Testis (tissue), 3 donors: ENCODE data around the gene COPS9. TPM values are rescaled to one million over a fixed set of nuclear protein-coding genes. Genes with fewer than 3 reads are reported as not detected.

Experiments
- DNase-seq: peaks from one replicate; pipeline ENCODE4 v3.0.0-alpha.2; 2019
- H3K27ac ChIP-seq, 2 donors: fragments of 200-600 bp; sonication (generic); one replicate each; pipeline ENCODE4 v1.5.1; 2019
- H3K27me3 ChIP-seq: fragments of 200-600 bp; sonication (generic); one replicate; pipeline ENCODE4 v1.5.1; 2019
- H3K36me3 ChIP-seq: fragments of 200-600 bp; sonication (generic); one replicate; pipeline ENCODE4 v1.5.1; 2017; ENCODE audit warnings: low read depth; ENCODE audit errors: missing control alignments
- H3K4me1 ChIP-seq: fragments of 200-600 bp; sonication (generic); one replicate; pipeline ENCODE4 v1.5.1; 2019
- H3K4me3 ChIP-seq, 2 donors: fragments of 200-600 bp; sonication (generic); one replicate each; pipeline ENCODE4 v1.5.1; 2017 to 2019
- H3K9me3 ChIP-seq: fragments of 200-600 bp; sonication (generic); one replicate; pipeline ENCODE4 v1.5.1; 2017
- POLR2A ChIP-seq: fragments of 450-650 bp; IDR thresholded peaks from one replicate; pipeline ENCODE4 v1.6.1; 2017; ENCODE audit warnings: antibody characterized with exemption, mild to moderate bottlenecking, moderate library complexity
- WGBS, 2 donors: methylation state at CpG; one replicate each; pipeline ENCODE4 v1.1.5; 2018; 5-methylcytosine and 5-hydroxymethylcytosine counted together
- intact Hi-C: fragments of 100-400 bp; cut with DNase I; formaldehyde crosslinking; loops from one replicate; pipeline ENCODE4 v1.15.1; 2023; ENCODE audit warnings: low total_unique reads
- polyA plus RNA-seq: library from polyadenylated mRNA; stranded (reverse); fragments of 350-450 nt; fragmentation: Illumina TruSeq; extraction: RNeasy Lipid Tissue Mini Kit (QIAGEN cat#74804); gene quantifications from one replicate; pipeline ENCODE4 v1.2.3, GENCODE V29; 2014; ENCODE audit warnings: low read depth, low replicate concordance; ENCODE audit not compliant: insufficient read depth
- total RNA-seq, 2 donors: library from RNA; depleted of rRNA; stranded (reverse); fragments of >200 nt; gene quantifications; one replicate each; pipeline ENCODE4 v1.2.3, GENCODE V29; 2016
- TF ChIP-seq, protein P1 (sequence below), 3 experiments: fragments of 450-650 bp in 2 of 3; fragments of 200-600 bp in 1 of 3; sonication (generic) in 1 of 3; IDR thresholded peaks; one replicate each; pipeline ENCODE4 v1.5.1; 2016 to 2019; ENCODE audit warnings: antibody characterized with exemption in 3 of 3, mild to moderate bottlenecking in 2 of 3, moderate library complexity in 1 of 3

COPS9 gene
- total and polyA plus RNA-seq, 3 donors from 2014 or later, result 167 to 201 (median 170) TPM

- DNase-seq, result no peak
Observed at GRCh38 chr2:240161087-240161750, 25.1 kb upstream of the COPS9 start.

DNA sequence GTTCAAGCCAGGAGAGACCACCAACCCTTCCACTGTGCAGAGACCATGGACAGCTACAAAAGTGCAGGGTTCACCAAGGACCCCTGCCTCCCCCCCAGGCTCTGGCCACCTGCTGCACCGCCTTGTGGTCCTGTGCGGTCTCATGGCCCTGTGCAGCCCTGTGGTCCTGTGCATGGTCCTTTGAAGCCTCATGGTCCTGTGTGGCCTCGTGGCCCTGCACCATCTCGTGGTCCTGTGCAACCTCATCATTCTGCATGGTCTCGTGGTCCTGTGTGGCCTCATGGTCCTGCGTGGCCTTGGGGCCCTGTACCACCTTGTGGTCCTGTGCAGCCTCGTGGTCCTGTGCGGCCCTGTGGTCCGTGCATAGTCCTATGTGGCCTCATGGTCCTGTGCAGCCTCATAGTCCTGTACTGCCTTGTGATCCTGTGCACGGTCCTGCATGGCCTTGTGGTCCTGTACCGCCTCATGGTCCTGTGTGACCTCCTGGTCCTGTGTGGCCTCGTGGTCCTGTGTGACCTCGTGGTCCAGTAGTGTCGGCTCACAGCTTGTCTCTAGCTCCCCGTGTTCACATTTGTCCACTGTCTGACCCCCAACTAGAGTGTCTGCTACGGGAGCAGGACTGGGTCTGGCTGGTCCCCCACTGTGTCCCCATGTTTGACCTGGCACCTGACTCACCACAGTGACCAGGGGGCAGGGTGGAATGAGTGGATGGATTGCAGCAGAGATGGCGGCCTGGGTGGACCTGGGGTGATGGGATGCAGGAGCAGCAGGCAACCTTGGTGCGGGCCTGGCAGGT is 24.4 kb upstream of the COPS9 start:
- Histone ChIP-seq H3K4me3 (no peak overlapping the region), H3K9me3 (no peaks in the 10 kb centered on the region), H3K27ac (no peak overlapping the region), H3K27me3 (no peaks in the 10 kb centered on the region), H3K4me1 (peaks cover under 1% of the 10 kb centered on the region), H3K36me3 (no peaks in the 10 kb centered on the region)
- DNase-seq, result no peak
- no peak for TF ChIP-seq POLR2A
- TF ChIP-seq, protein P1, sequence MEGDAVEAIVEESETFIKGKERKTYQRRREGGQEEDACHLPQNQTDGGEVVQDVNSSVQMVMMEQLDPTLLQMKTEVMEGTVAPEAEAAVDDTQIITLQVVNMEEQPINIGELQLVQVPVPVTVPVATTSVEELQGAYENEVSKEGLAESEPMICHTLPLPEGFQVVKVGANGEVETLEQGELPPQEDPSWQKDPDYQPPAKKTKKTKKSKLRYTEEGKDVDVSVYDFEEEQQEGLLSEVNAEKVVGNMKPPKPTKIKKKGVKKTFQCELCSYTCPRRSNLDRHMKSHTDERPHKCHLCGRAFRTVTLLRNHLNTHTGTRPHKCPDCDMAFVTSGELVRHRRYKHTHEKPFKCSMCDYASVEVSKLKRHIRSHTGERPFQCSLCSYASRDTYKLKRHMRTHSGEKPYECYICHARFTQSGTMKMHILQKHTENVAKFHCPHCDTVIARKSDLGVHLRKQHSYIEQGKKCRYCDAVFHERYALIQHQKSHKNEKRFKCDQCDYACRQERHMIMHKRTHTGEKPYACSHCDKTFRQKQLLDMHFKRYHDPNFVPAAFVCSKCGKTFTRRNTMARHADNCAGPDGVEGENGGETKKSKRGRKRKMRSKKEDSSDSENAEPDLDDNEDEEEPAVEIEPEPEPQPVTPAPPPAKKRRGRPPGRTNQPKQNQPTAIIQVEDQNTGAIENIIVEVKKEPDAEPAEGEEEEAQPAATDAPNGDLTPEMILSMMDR (IDR thresholded peaks at IDR 0.05), result no peak
- 87 to 92% methylated on average over 3 to 18 of the region's 18 CpGs for WGBS, 2 donors
- intact Hi-C loops, result no loop called here

More at GRCh38 chr2:240161087-240161750, 25.1 kb upstream of the COPS9 start:
- no peak overlapping the region for H3K27ac ChIP-seq
- no peaks in the 10 kb centered on the region for H3K27me3 ChIP-seq
- intact Hi-C loops, result no loop called here
- no peaks in the 10 kb centered on the region for H3K9me3 ChIP-seq
- H3K4me1 ChIP-seq, result no peaks in the 10 kb centered on the region
- no peak for TF ChIP-seq POLR2A
- TF ChIP-seq, protein P1 (IDR thresholded peaks at IDR 0.05), result no peak
- H3K4me3 ChIP-seq, result no peak overlapping the region
- 91 to 95% methylated on average over 6 to 21 of the region's 21 CpGs for WGBS, 2 donors
- H3K36me3 ChIP-seq, result no peaks in the 10 kb centered on the region

DNA sequence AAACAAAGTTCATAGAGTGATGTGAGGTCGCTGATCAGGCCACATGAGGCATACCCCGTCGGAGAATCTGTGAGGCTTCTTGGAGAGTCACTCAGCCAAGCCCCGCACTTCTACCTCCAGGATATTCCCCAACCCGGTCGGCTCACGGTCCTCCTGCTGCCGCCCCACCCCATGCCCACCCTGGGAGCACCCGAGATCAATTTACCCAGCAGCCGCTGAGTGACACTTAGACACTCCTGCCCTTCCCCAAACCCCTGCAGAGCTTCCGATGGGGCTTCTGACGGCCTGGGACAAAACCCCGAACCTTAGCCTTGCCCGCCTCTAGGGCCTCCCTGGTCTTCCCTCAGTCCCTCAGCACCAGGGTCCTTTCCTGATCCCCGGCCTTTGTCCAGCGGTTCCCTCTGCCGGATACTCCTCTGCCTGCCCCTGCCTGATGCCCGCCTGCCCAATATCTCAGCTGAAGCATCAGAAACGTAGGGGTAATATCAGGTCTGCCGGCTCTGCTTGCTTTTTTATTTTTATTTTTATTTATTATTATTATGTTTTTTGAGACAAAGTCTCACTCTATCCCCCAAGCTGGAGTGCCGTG is 23.2 kb upstream of the COPS9 start:
- WGBS, 2 donors, result 84 to 90% methylated on average over 21 of the region's 21 CpGs
- intact Hi-C loops, result no loop called here

DNA sequence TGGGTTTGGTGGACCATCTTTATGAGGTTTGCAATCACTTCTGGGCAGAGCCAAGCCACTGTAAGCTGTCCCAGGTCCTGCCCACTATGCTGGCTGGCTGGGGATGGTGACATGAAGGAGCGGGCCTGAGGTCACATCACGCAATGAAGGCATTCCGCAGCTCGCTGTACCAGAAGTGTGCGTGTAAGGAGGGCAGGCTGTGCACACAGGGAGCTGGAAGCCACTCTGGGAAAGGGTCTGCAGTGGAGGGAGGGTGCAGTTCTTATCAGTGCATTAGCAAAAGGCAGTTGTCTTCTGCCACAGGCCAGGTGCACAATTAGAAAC is 21.0 kb upstream of the COPS9 start:
- no peaks in the 10 kb centered on the region for H3K9me3 ChIP-seq
- no peak overlapping the region for H3K27ac ChIP-seq
- intact Hi-C loops, result no loop called here
- no peak for DNase-seq
- H3K27me3 ChIP-seq, result no peaks in the 10 kb centered on the region
- H3K4me3 ChIP-seq, result no peak overlapping the region
- peaks cover 5% of the 10 kb centered on the region for H3K4me1 ChIP-seq
- 88 to 90% methylated on average over 4 to 5 of the region's 5 CpGs for WGBS, 2 donors
- no peaks in the 10 kb centered on the region for H3K36me3 ChIP-seq
- no peak for TF ChIP-seq POLR2A
- TF ChIP-seq, protein P1 (IDR thresholded peaks at IDR 0.05), result no peak

More for the DNA sequence above, 23.2 kb upstream of the COPS9 start:
- no peaks in the 10 kb centered on the region for H3K9me3 ChIP-seq
- H3K4me3 ChIP-seq, result no peak overlapping the region
- H3K4me1 ChIP-seq, result peaks cover 5% of the 10 kb centered on the region
- DNase-seq, result no peak
- TF ChIP-seq POLR2A, result no peak
- TF ChIP-seq, protein P1 (IDR thresholded peaks at IDR 0.05), result no peak
- H3K27ac ChIP-seq, result no peak overlapping the region
- no peaks in the 10 kb centered on the region for H3K36me3 ChIP-seq
- no peaks in the 10 kb centered on the region for H3K27me3 ChIP-seq
